K562 (cell line): ENCODE results near the gene ZFYVE28. TPM values are rescaled to one million over a fixed set of nuclear protein-coding genes. Genes with fewer than 3 reads are reported as not detected.

Experiments
- ATAC-seq: fragments of 200-7000 bp; cut with Tn5 transposase; 3 replicates; pipeline ENCODE4 v1.9.1; 2020; ENCODE audit warnings: moderate library complexity
- BruUV-seq: library from RNA; stranded (reverse); fragments of 400-500 nt; replicated peaks from 2 replicates; lab custom pipeline; 2021; lab: Mats Ljungman, UMichigan
- CTCF ChIA-PET: fragments of 300-600 bp; formaldehyde crosslinking; extraction: SDS; loops from one replicate; lab custom pipeline; 2021; ENCODE audit warnings: low intra/inter-chr PET ratio; lab: Yijun Ruan, JAX
- POLR2A ChIA-PET: fragments of 300-600, 350-650 bp; sonication (Branson Sonifier 250); formaldehyde crosslinking; extraction: SDS; loops from one replicate; lab custom pipeline; 2021; ENCODE audit warnings: antibody characterized with exemption, inconsistent platforms; lab: Yijun Ruan, JAX
- DNase-seq, 4 experiments: peaks; one replicate each; pipeline versions ENCODE4 v3.0.0 to v3.0.0-alpha.2; 2011 to 2018; ENCODE audit warnings: low spot score in 3 of 4, mixed read lengths in 3 of 4; ENCODE audit errors: extremely low read depth in 1 of 4
- FAIRE-seq: peaks from 2 replicates; lab custom pipeline; 2011; peaks lifted over from hg19 to GRCh38; lab: Jason Lieb, UNC
- H2AFZ ChIP-seq: 2 replicates; pipeline ENCODE4 v1.6.0; 2011; ENCODE audit warnings: low read depth, low read length, control low read depth, inconsistent platforms
- H3K27ac ChIP-seq: fragments of 200-600 bp; 3 replicates; pipeline ENCODE4 v1.8.0; 2011; ENCODE audit warnings: low read depth, mild to moderate bottlenecking, control low read depth, inconsistent platforms, low read length, moderate library complexity, mixed read lengths; ENCODE audit errors: extremely low read depth
- H3K27me3 ChIP-seq, 2 experiments: fragments of 300-600 bp in 1 of 2; 2 replicates in 1 of 2; 3 replicates in 1 of 2; pipeline versions ENCODE4 v1.6.0 to v1.8.0; 2011; ENCODE audit warnings: inconsistent platforms in 2 of 2, low read length in 2 of 2, mild to moderate bottlenecking in 1 of 2, mixed read lengths in 1 of 2, moderate library complexity in 1 of 2; ENCODE audit not compliant: control insufficient read depth in 2 of 2, insufficient read depth in 2 of 2
- H3K36me3 ChIP-seq: fragments of 300-600 bp; 3 replicates; pipeline ENCODE4 v1.8.0; 2011; ENCODE audit warnings: mild to moderate bottlenecking, low read length, inconsistent platforms; ENCODE audit not compliant: control insufficient read depth, insufficient read depth
- H3K4me1 ChIP-seq, 2 experiments: fragments of 200-600 bp in 1 of 2; replicated peaks in 1 of 2; 2 replicates in 1 of 2; 3 replicates in 1 of 2; pipeline versions ENCODE4 v1.5.1 to v1.8.0; 2011; ENCODE audit warnings: inconsistent platforms in 2 of 2, low read length in 2 of 2, mild to moderate bottlenecking in 1 of 2, mixed read lengths in 1 of 2, moderate library complexity in 1 of 2; ENCODE audit not compliant: control insufficient read depth in 2 of 2, insufficient read depth in 2 of 2
- H3K4me2 ChIP-seq: 2 replicates; pipeline ENCODE4 v1.6.1; 2011; ENCODE audit warnings: low read length, control low read depth, inconsistent platforms, mixed read lengths; ENCODE audit not compliant: insufficient read depth
- H3K4me3 ChIP-seq: fragments of 200-600 bp; sonication (generic), shearing (Covaris generic); 2 replicates; pipeline ENCODE4 v1.5.1; 2016; ENCODE audit warnings: control low read depth, inconsistent platforms
- H3K79me2 ChIP-seq: fragments of 200-600 bp; 3 replicates; pipeline ENCODE4 v1.8.0; 2011; ENCODE audit warnings: low read length, inconsistent platforms; ENCODE audit not compliant: control insufficient read depth, insufficient read depth
- H3K9ac ChIP-seq, 2 experiments: 2 replicates each; pipeline versions ENCODE4 v1.6.0 to v1.6.1; 2011; ENCODE audit warnings: low read depth in 2 of 2, low read length in 2 of 2, control low read depth in 1 of 2, inconsistent platforms in 1 of 2, mild to moderate bottlenecking in 1 of 2, mixed read lengths in 1 of 2; ENCODE audit not compliant: insufficient read depth in 1 of 2
- H3K9me1 ChIP-seq: one replicate; pipeline ENCODE4 v1.6.0; 2011; ENCODE audit warnings: inconsistent platforms, mild to moderate bottlenecking, low read length, moderate library complexity; ENCODE audit not compliant: control insufficient read depth, insufficient read depth
- H3K9me3 ChIP-seq: replicated peaks from 2 replicates; pipeline ENCODE4 v1.5.1; 2011; ENCODE audit warnings: low read depth, low read length, inconsistent platforms; ENCODE audit not compliant: control insufficient read depth, insufficient read depth
- H4K20me1 ChIP-seq: replicated peaks from 2 replicates; pipeline ENCODE4 v1.6.1; 2011; ENCODE audit warnings: low read length, inconsistent platforms, mixed read lengths; ENCODE audit not compliant: control insufficient read depth, insufficient read depth
- IRF2 ChIP-seq: sonication (generic); formaldehyde crosslinking; IDR thresholded peaks from 2 replicates; pipeline ENCODE4 v1.8.1; 2022; ENCODE audit warnings: mild to moderate bottlenecking, missing genetic modification reagents
- NR0B1 ChIP-seq: fragments of 450-650 bp; IDR thresholded peaks from one replicate; pipeline ENCODE4 v1.6.1; 2018; ENCODE audit warnings: mild to moderate bottlenecking, moderate library complexity; ENCODE audit not compliant: partially characterized antibody
- RBM22 ChIP-seq: fragments of 200-400 bp; formaldehyde crosslinking; IDR thresholded peaks from 2 replicates; pipeline ENCODE4 v1.6.1; 2018; ENCODE audit warnings: low read length, low read depth; ENCODE audit not compliant: poor library complexity, severe bottlenecking
- ZBTB33 ChIP-seq: sonication (generic); formaldehyde crosslinking; IDR thresholded peaks from 2 replicates; pipeline ENCODE4 v1.8.1; 2023; ENCODE audit warnings: mild to moderate bottlenecking, missing genetic modification reagents
- ZBTB9 ChIP-seq: fragments of 450-650 bp; formaldehyde crosslinking; IDR thresholded peaks from 2 replicates; pipeline ENCODE4 v1.4.0; 2020; ENCODE audit warnings: mild to moderate bottlenecking, moderate library complexity
- ZNF778 ChIP-seq: fragments of 450-650 bp; formaldehyde crosslinking; IDR thresholded peaks from 2 replicates; pipeline ENCODE4 v1.4.0; 2020; ENCODE audit warnings: mild to moderate bottlenecking, moderate library complexity
- WGBS: fragments of 100-300 bp; shearing (Covaris generic); methylation state at CpG from one replicate; pipeline ENCODE4 v1.1.6; 2016; ENCODE audit warnings: low coverage, mixed read lengths; ENCODE audit not compliant: insufficient coverage; ENCODE audit errors: missing lambda C conversion rate; 5-methylcytosine and 5-hydroxymethylcytosine counted together
- in situ Hi-C: fragments of 300-500 bp; cut with MboI; formaldehyde crosslinking; loops from 4 replicates; pipeline ENCODE4 v1.15.0; 2018; ENCODE audit warnings: inconsistent platforms, mixed read lengths
- intact Hi-C: fragments of 100-400 bp; cut with micrococcal nuclease; formaldehyde crosslinking; loops from 2 replicates; pipeline ENCODE4 v1.14.2; 2022
- polyA plus RNA-seq, 8 experiments: library from polyadenylated mRNA; depleted of rRNA in 4 of 8; stranded (reverse) in 5 of 8; unstranded in 3 of 8; fragments of >200 nt; fragmentation: Nextera tagmentation in 2 of 8; fragmentation: Illumina TruSeq in 1 of 8; extraction: Ambion mirVana in 2 of 8; extraction: Trizol in 1 of 8; gene quantifications; 2 replicates each; pipeline versions ENCODE4 v1.2.1 to v1.2.3, GENCODE V29; 2011 to 2014; ENCODE audit warnings: inconsistent platforms in 1 of 8, missing spikeins in 1 of 8
- total RNA-seq, 7 experiments: library from RNA; depleted of rRNA in 6 of 7; stranded (reverse); fragments of >200 nt in 6 of 7; fragmentation: Illumina TruSeq in 2 of 7; extraction: Trizol in 2 of 7; gene quantifications; 2 replicates each; pipeline versions ENCODE4 v1.2.1 to v1.2.3, GENCODE V29; 2011 to 2021; ENCODE audit warnings: low replicate concordance in 1 of 7

The ZFYVE28 gene
- total and polyA plus RNA-seq, 9 of the 15 experiments (the other 6 are each of a cell fraction or from before 2014, with no cell fraction given) = 1.3 to 24.8 (median 8.9) TPM

GRCh38 chr4:2303686-2304320 lies 114.6 kb downstream of the ZFYVE28 start:
- H3K9me1 ChIP-seq = no peaks in the 10 kb centered on the region
- ATAC-seq = no peak
- no peak overlapping the region for H3K27ac ChIP-seq
- no peak for DNase-seq
- H4K20me1 ChIP-seq = no peaks in the 10 kb centered on the region
- TF ChIP-seq ZBTB33 (CRISPR knock-in tag) (no peak), ZNF778 (CRISPR knock-in tag) (no peak), RBM22 (peak; percentile 54), IRF2 (no peak), ZBTB9 (no peak), NR0B1 (no peak)
- WGBS = 88% methylated on average over 22 of the region's 31 CpGs
- POLR2A ChIA-PET = interaction anchor here (0.6 kb wide), 1 partner anchor 91 kb away, joined by 3 read pairs; no protein-coding TSS in a partner anchor
- in situ Hi-C loops = no loop called here
- no peaks in the 10 kb centered on the region for H3K36me3 ChIP-seq
- no peak for FAIRE-seq
- intact Hi-C loops = no loop called here
- H2AFZ ChIP-seq = no peak overlapping the region
- peaks cover 0 to 36% of the 10 kb centered on the region in 2 experiments; a peak in 2 of 5 replicates for H3K4me1 ChIP-seq
- H3K9ac ChIP-seq = no peak overlapping the region; a peak in 1 of 4 replicates
- no peaks in the 10 kb centered on the region for H3K79me2 ChIP-seq
- no TSS peak for BruUV-seq
- H3K9me3 ChIP-seq = no peaks in the 10 kb centered on the region; the same call in 1 of the 2 replicates
- no peaks in the 10 kb centered on the region for H3K27me3 ChIP-seq
- H3K4me2 ChIP-seq = no peak overlapping the region
- H3K4me3 ChIP-seq = no peak overlapping the region
- CTCF ChIA-PET = no interaction called here
